ENCODE measurements around the gene IL20RB. TPM values are rescaled to one million over a fixed set of nuclear protein-coding genes. Genes with fewer than 3 reads are reported as not detected.
"Not testable (repeated sequence)": the region's sequence is repeated elsewhere in the genome, so short reads cannot be mapped to it uniquely, and the experiment has no call there.

IL20RB gene
- total RNA-seq, 1 donor from 2014 or later: 1.8 TPM

GRCh38 chr3:136959599-136959998 lies 1.8 kb downstream of the IL20RB start:
- no peak for ATAC-seq
- Histone ChIP-seq H3K27me3 (ENCODE audit: low read depth) (no peaks in the 10 kb centered on the region), H3K4me1 (peaks cover 17% of the 10 kb centered on the region), H3K9me3 (no peaks in the 10 kb centered on the region), H3K4me3 (no peak overlapping the region), H3K36me3 (no peaks in the 10 kb centered on the region), H3K27ac (no peak overlapping the region)
- no peak for DNase-seq
- no peak for TF ChIP-seq CTCF (IDR thresholded peaks at IDR 0.05)
- intact Hi-C loops (cut with DNase I): no loop called here

- Histone ChIP-seq H3K27me3 (ENCODE audit: low read depth) (no peaks in the 10 kb centered on the region), H3K36me3 (no peaks in the 10 kb centered on the region), H3K9me3 (no peaks in the 10 kb centered on the region), H3K4me1 (peaks cover 1% of the 10 kb centered on the region), H3K4me3 (no peak overlapping the region), H3K27ac (no peak overlapping the region)
- no peak for DNase-seq
- intact Hi-C loops (cut with DNase I): no loop called here
- no peak for TF ChIP-seq CTCF (IDR thresholded peaks at IDR 0.05)
- no peak for ATAC-seq
Observed at GRCh38 chr3:136960838-136961836, 3.4 kb downstream of the IL20RB start.

DNA sequence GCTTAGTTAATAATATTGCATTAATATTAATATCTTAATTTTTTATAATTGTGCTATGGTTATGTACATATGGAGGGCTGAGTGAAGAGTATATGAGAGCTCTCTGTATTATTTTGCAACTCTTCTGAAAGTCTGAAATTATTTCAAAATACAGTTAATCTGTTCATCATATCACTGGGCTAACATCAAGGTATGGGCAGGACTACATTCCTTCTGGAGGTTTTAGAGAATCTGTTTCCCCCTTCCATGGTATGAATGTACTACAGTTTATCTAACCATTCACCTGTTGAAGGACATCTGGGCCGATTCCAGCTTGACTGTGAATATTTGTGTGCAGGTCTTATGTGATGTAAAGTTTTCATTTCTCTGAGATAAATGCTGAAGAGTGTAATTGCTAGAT lies 5.1 kb downstream of the IL20RB start:
- TF ChIP-seq CTCF (IDR thresholded peaks at IDR 0.05): no peak
- H3K27ac ChIP-seq: no peak overlapping the region
- H3K4me1 ChIP-seq: no peaks in the 10 kb centered on the region
- no peaks in the 10 kb centered on the region for H3K36me3 ChIP-seq
- no peak overlapping the region for H3K4me3 ChIP-seq
- no peaks in the 10 kb centered on the region for H3K27me3 ChIP-seq (ENCODE audit: low read depth)
- ATAC-seq: no peak
- no peak for DNase-seq
- intact Hi-C loops (cut with DNase I): no loop called here
- H3K9me3 ChIP-seq: no peaks in the 10 kb centered on the region

GRCh38 chr3:136969539-136969938 lies 11.8 kb downstream of the IL20RB start:
- H3K4me1 ChIP-seq; DNase-seq; H3K4me3 ChIP-seq; H3K9me3 ChIP-seq; H3K36me3 ChIP-seq; H3K27me3 ChIP-seq (ENCODE audit: low read depth); H3K27ac ChIP-seq; ATAC-seq; intact Hi-C loops (cut with DNase I): not testable (repeated sequence)

GRCh38 chr3:136973352-136973751 lies 15.6 kb downstream of the IL20RB start:
- H3K27me3 ChIP-seq (ENCODE audit: low read depth): no peaks in the 10 kb centered on the region
- H3K4me3 ChIP-seq: no peak overlapping the region
- no peak overlapping the region for H3K27ac ChIP-seq
- H3K4me1 ChIP-seq: no peaks in the 10 kb centered on the region
- H3K36me3 ChIP-seq: no peaks in the 10 kb centered on the region
- H3K9me3 ChIP-seq: peaks cover 10% of the 10 kb centered on the region
- intact Hi-C loops (cut with DNase I): no loop called here
- no peak for DNase-seq
- ATAC-seq: no peak
- TF ChIP-seq CTCF (IDR thresholded peaks at IDR 0.05): no peak

GRCh38 chr3:136974670-136975069 lies 16.9 kb downstream of the IL20RB start:
- intact Hi-C loops (cut with DNase I): no loop called here
- no peak overlapping the region for H3K4me3 ChIP-seq
- H3K36me3 ChIP-seq: no peaks in the 10 kb centered on the region

More at GRCh38 chr3:136974670-136975069, 16.9 kb downstream of the IL20RB start:
- Histone ChIP-seq H3K27ac (no peak overlapping the region), H3K9me3 (peaks cover 10% of the 10 kb centered on the region), H3K27me3 (ENCODE audit: low read depth) (no peaks in the 10 kb centered on the region), H3K4me1 (no peaks in the 10 kb centered on the region)
- no peak for TF ChIP-seq CTCF (IDR thresholded peaks at IDR 0.05)
- ATAC-seq (no peak), DNase-seq (no peak)
